Thymus (tissue), 14 donors: ENCODE results near the gene OR2L5. TPM values are rescaled to one million over a fixed set of nuclear protein-coding genes. Genes with fewer than 3 reads are reported as not detected.

Experiments
- DNase-seq, 9 donors: peaks; one replicate each; pipeline ENCODE4 v3.0.0-alpha.2; 2013; ENCODE audit warnings: low spot score in 9 of 9, low read depth in 6 of 9, missing footprints in 1 of 9
- H3K27ac ChIP-seq, 2 donors: one replicate each; pipeline ENCODE4 v1.5.1; 2013; ENCODE audit warnings: control low read depth in 1 of 2, low read depth in 1 of 2, low read length in 1 of 2, mild to moderate bottlenecking in 1 of 2, moderate library complexity in 1 of 2
- H3K27me3 ChIP-seq, 2 donors: one replicate each; pipeline ENCODE4 v1.5.1; 2013; ENCODE audit warnings: low read length in 1 of 2; ENCODE audit not compliant: control insufficient read depth in 2 of 2, insufficient read depth in 1 of 2
- H3K36me3 ChIP-seq, 2 donors: one replicate each; pipeline ENCODE4 v1.5.1; 2013; ENCODE audit warnings: low read length in 1 of 2, mild to moderate bottlenecking in 1 of 2, moderate library complexity in 1 of 2; ENCODE audit not compliant: control insufficient read depth in 2 of 2, insufficient read depth in 2 of 2
- H3K4me1 ChIP-seq, 2 donors: one replicate each; pipeline ENCODE4 v1.5.1; 2013; ENCODE audit warnings: low read length in 2 of 2; ENCODE audit not compliant: control insufficient read depth in 2 of 2, insufficient read depth in 2 of 2
- H3K4me3 ChIP-seq, 2 donors: one replicate each; pipeline ENCODE4 v1.5.1; 2013; ENCODE audit warnings: low read length in 2 of 2, control low read depth in 1 of 2, mild to moderate bottlenecking in 1 of 2
- H3K9me3 ChIP-seq, 2 donors: one replicate each; pipeline ENCODE4 v1.5.1; 2013; ENCODE audit warnings: low read length in 1 of 2, mild to moderate bottlenecking in 1 of 2; ENCODE audit not compliant: control insufficient read depth in 2 of 2, insufficient read depth in 1 of 2
- WGBS: extraction: QIAGEN DNeasy Blood & Tissue Kit; methylation state at CpG from one replicate; pipeline ENCODE4 v1.1.7; 2013; 5-methylcytosine and 5-hydroxymethylcytosine counted together
- long read RNA-seq, 10 donors: transcript quantifications; one replicate each; lab custom pipeline, GENCODE V29; 2026
- polyA plus RNA-seq: library from polyadenylated mRNA; stranded (reverse); fragments of 200-250 nt; gene quantifications from one replicate; pipeline ENCODE4 v1.2.3, GENCODE V29; 2013
- total RNA-seq: library from RNA; stranded (reverse); fragments of 120-200 nt; gene quantifications from one replicate; pipeline ENCODE4 v1.2.4, GENCODE V29; 2013
- donor health status: healthy.

OR2L5 gene
- total RNA-seq, result 0.05 TPM
- polyA plus RNA-seq, result 0.02 TPM
- long read RNA-seq, donor 1, result 0 reads
- long read RNA-seq, donor 2, result 0 reads
- long read RNA-seq, donor 3, result 0 reads
- long read RNA-seq, donor 4, result 0 reads
- long read RNA-seq, donor 5, result 0 reads
- long read RNA-seq, donor 6, result 0 reads
- long read RNA-seq, donor 7, result 0 reads
- long read RNA-seq, donor 8, result 0 reads
- long read RNA-seq, donor 9, result 0 reads
- long read RNA-seq, donor 10, result 0 reads

- H3K9me3 ChIP-seq, result no peaks in the 10 kb centered on the region
- no peaks in the 10 kb centered on the region for H3K36me3 ChIP-seq
- WGBS, result 98% methylated on average over 2 of the region's 2 CpGs
- no peak for DNase-seq
- no peaks in the 10 kb centered on the region for H3K4me1 ChIP-seq
- no peaks in the 10 kb centered on the region for H3K27me3 ChIP-seq
- H3K27ac ChIP-seq, result no peak within 1 kb of the TSS
- no peak within 1 kb of the TSS for H3K4me3 ChIP-seq
These were observed at the start of gene OR2L5 for GRCh38 chr1:248013229-248013710. TSS of gene OR2L5 (plus strand) at chr1:248013660. CDS start at chr1:248021948, 8,288 bp downstream.

GRCh38 chr1:247964933-247965332 lies 48.5 kb upstream of the OR2L5 start, which contains the start of gene OR2AK2:
TSS of gene OR2AK2 (plus strand) at chr1:247965233. CDS start at chr1:247965377, 144 bp downstream.
- Histone ChIP-seq H3K4me3 (no peak within 1 kb of the TSS), H3K9me3 (no peaks in the 10 kb centered on the region), H3K4me1 (no peaks in the 10 kb centered on the region), H3K36me3 (no peaks in the 10 kb centered on the region), H3K27ac (no peak within 1 kb of the TSS), H3K27me3 (no peaks in the 10 kb centered on the region)
- WGBS, result 97% methylated on average over 2 of the region's 2 CpGs
- no peak for DNase-seq

GRCh38 chr1:247966532-247967204 lies 46.8 kb upstream of the OR2L5 start:
- no peak for DNase-seq
- no peak overlapping the region for H3K4me3 ChIP-seq
- 41% methylated on average over 5 of the region's 5 CpGs for WGBS
- H3K4me1 ChIP-seq, result no peaks in the 10 kb centered on the region
- H3K36me3 ChIP-seq, result no peaks in the 10 kb centered on the region
- H3K27ac ChIP-seq, result no peak overlapping the region
- H3K27me3 ChIP-seq, result no peaks in the 10 kb centered on the region
- no peaks in the 10 kb centered on the region for H3K9me3 ChIP-seq

GRCh38 chr1:247992986-247993385 lies 20.5 kb upstream of the OR2L5 start:
- Histone ChIP-seq H3K27ac (no peak overlapping the region), H3K36me3 (no peaks in the 10 kb centered on the region), H3K4me3 (no peak overlapping the region), H3K9me3 (no peaks in the 10 kb centered on the region), H3K4me1 (no peaks in the 10 kb centered on the region), H3K27me3 (no peaks in the 10 kb centered on the region)
- WGBS, result 13% methylated on average over 2 of the region's 2 CpGs
- no peak for DNase-seq

GRCh38 chr1:247998811-247999210 lies 14.6 kb upstream of the OR2L5 start:
- 85% methylated on average over 2 of the region's 2 CpGs for WGBS
- Histone ChIP-seq H3K27me3 (no peaks in the 10 kb centered on the region), H3K27ac (no peak overlapping the region), H3K4me1 (no peaks in the 10 kb centered on the region), H3K4me3 (no peak overlapping the region), H3K9me3 (no peaks in the 10 kb centered on the region), H3K36me3 (no peaks in the 10 kb centered on the region)
- no peak for DNase-seq

GRCh38 chr1:248000169-248000568 lies 13.3 kb upstream of the OR2L5 start:
- no peaks in the 10 kb centered on the region for H3K4me1 ChIP-seq
- 99% methylated on average over 1 of the region's 1 CpG for WGBS
- no peaks in the 10 kb centered on the region for H3K36me3 ChIP-seq
- H3K27me3 ChIP-seq, result no peaks in the 10 kb centered on the region
- H3K27ac ChIP-seq, result no peak overlapping the region
- no peak overlapping the region for H3K4me3 ChIP-seq
- no peaks in the 10 kb centered on the region for H3K9me3 ChIP-seq
- no peak for DNase-seq

GRCh38 chr1:248007778-248008177 lies 5.7 kb upstream of the OR2L5 start:
- Histone ChIP-seq H3K36me3 (no peaks in the 10 kb centered on the region), H3K9me3 (no peaks in the 10 kb centered on the region), H3K27me3 (no peaks in the 10 kb centered on the region), H3K27ac (no peak overlapping the region), H3K4me1 (no peaks in the 10 kb centered on the region), H3K4me3 (no peak overlapping the region)
- DNase-seq, result no peak
- WGBS, result 88% methylated on average over 1 of the region's 1 CpG

- Histone ChIP-seq H3K4me3 (no peak overlapping the region), H3K36me3 (no peaks in the 10 kb centered on the region), H3K27me3 (no peaks in the 10 kb centered on the region), H3K27ac (no peak overlapping the region), H3K4me1 (no peaks in the 10 kb centered on the region), H3K9me3 (no peaks in the 10 kb centered on the region)
- no peak for DNase-seq
- 96% methylated on average over 3 of the region's 3 CpGs for WGBS
These were observed 3.8 kb upstream of the OR2L5 start for GRCh38 chr1:248009681-248010080.

- H3K4me1 ChIP-seq, result no peaks in the 10 kb centered on the region
- H3K36me3 ChIP-seq, result no peaks in the 10 kb centered on the region
- no peak overlapping the region for H3K4me3 ChIP-seq
- H3K9me3 ChIP-seq, result no peaks in the 10 kb centered on the region
- H3K27ac ChIP-seq, result no peak overlapping the region
- WGBS, result 95% methylated on average over 1 of the region's 1 CpG
- H3K27me3 ChIP-seq, result no peaks in the 10 kb centered on the region
- DNase-seq, result no peak
These were observed 2.3 kb downstream of the OR2L5 start for GRCh38 chr1:248015803-248016202.
